ENCODE data around the gene AIFM2. TPM values are rescaled to one million over a fixed set of nuclear protein-coding genes. Genes with fewer than 3 reads are reported as not detected.
"Not testable (repeated sequence)": the region's sequence is repeated elsewhere in the genome, so short reads cannot be mapped to it uniquely, and the experiment has no call there.

The AIFM2 gene
- polyA plus RNA-seq, 1 donor, result 2.8 TPM

GRCh38 chr10:70094250-70094649, 38.4 kb downstream of the AIFM2 start:
- DNase-seq (ENCODE audit: low read depth), result no peak

- no peak for DNase-seq (ENCODE audit: low read depth)
Observed at GRCh38 chr10:70093335-70093944, 39.2 kb downstream of the AIFM2 start.

- DNase-seq (ENCODE audit: low read depth), result no peak
Observed at GRCh38 chr10:70092389-70092718, 40.3 kb downstream of the AIFM2 start.

GRCh38 chr10:70090951-70091350, 41.7 kb downstream of the AIFM2 start:
- DNase-seq (ENCODE audit: low read depth), result no peak

GRCh38 chr10:70090013-70090412, 42.6 kb downstream of the AIFM2 start:
- no peak for DNase-seq (ENCODE audit: low read depth)

- DNase-seq (ENCODE audit: low read depth), result no peak
Observed at GRCh38 chr10:70088308-70088698, 44.3 kb downstream of the AIFM2 start.

GRCh38 chr10:70087616-70088307, 44.9 kb downstream of the AIFM2 start:
- no peak for DNase-seq (ENCODE audit: low read depth)

GRCh38 chr10:70085975-70086613, 46.5 kb downstream of the AIFM2 start:
- no peak for DNase-seq (ENCODE audit: low read depth)

GRCh38 chr10:70084189-70084588, 48.4 kb downstream of the AIFM2 start:
- no peak for DNase-seq (ENCODE audit: low read depth)

GRCh38 chr10:70080789-70081188, 51.8 kb downstream of the AIFM2 start:
- not testable (repeated sequence) for DNase-seq (ENCODE audit: low read depth)

- no peak for DNase-seq (ENCODE audit: low read depth)
Observed at GRCh38 chr10:70078937-70079336, 53.7 kb downstream of the AIFM2 start.

GRCh38 chr10:70078329-70078728, 54.3 kb downstream of the AIFM2 start:
- DNase-seq (ENCODE audit: low read depth), result no peak

- DNase-seq (ENCODE audit: low read depth), result no peak
Observed at GRCh38 chr10:70074971-70075370, 57.7 kb downstream of the AIFM2 start.

- no peak for DNase-seq (ENCODE audit: low read depth)
Observed at GRCh38 chr10:70074165-70074564, 58.5 kb downstream of the AIFM2 start.

- DNase-seq (ENCODE audit: low read depth), result no peak
Observed at GRCh38 chr10:70070834-70071233, 61.8 kb downstream of the AIFM2 start.

GRCh38 chr10:70069346-70069745, 63.3 kb downstream of the AIFM2 start:
- no peak for DNase-seq (ENCODE audit: low read depth)

- DNase-seq (ENCODE audit: low read depth), result no peak
Observed at GRCh38 chr10:70068925-70069324, 63.7 kb downstream of the AIFM2 start.

- DNase-seq (ENCODE audit: low read depth), result no peak
Observed at GRCh38 chr10:70067586-70067985, 65.0 kb downstream of the AIFM2 start.

- no peak for DNase-seq (ENCODE audit: low read depth)
Observed at GRCh38 chr10:70066190-70066589, 66.4 kb downstream of the AIFM2 start.

- no peak for DNase-seq (ENCODE audit: low read depth)
Observed at GRCh38 chr10:70064486-70064885, 68.1 kb downstream of the AIFM2 start.

- no peak for DNase-seq (ENCODE audit: low read depth)
Observed at GRCh38 chr10:70063418-70064098, 69.1 kb downstream of the AIFM2 start.
